ENCODE results near the gene YTHDC1. TPM values are rescaled to one million over a fixed set of nuclear protein-coding genes. Genes with fewer than 3 reads are reported as not detected.

The YTHDC1 gene
- total RNA-seq, 1 experiment from 2014 or later = 23.2 TPM

DNA sequence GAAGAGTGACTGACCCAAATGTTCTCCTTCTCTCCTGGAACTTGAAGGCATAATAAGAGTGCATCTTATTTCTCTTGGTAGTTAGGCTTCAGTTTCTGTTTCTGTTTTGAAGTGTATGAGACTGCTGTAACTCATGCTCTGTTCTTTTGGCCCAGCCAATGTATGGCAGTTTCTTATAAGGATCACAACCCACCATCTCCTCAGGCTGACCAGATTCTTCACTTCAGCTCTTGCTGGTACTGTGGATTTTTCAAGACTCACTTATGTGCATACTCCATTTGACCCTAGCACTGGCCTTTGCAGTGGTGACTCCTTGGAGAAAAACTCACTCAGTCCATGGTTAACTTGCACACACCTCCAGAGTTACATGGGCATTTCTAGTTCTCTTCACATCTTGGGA, 9.6 kb upstream of the YTHDC1 start:
- DNase-seq (ENCODE audit: low read depth) = peak; percentile 26

DNA sequence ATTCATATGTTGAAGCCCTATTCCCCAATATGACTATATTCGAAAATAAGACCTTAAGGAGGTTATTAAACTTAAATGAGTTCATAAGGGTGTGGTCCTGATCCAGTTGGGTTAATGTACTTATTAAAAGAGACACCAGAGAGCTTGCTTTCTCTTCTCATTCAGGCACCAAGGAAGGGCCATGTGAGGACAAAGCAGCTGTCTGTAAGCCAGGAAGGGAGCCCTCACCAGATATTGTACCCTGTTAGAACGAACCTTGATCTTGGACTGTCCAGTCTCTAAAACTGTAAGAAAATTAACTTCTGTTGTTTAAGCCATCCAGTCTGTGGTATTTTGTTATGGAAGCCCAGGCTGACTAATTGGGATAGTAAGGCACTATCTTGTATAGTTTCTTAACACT, 9.1 kb upstream of the YTHDC1 start:
- no peak for DNase-seq (ENCODE audit: low read depth)

DNA sequence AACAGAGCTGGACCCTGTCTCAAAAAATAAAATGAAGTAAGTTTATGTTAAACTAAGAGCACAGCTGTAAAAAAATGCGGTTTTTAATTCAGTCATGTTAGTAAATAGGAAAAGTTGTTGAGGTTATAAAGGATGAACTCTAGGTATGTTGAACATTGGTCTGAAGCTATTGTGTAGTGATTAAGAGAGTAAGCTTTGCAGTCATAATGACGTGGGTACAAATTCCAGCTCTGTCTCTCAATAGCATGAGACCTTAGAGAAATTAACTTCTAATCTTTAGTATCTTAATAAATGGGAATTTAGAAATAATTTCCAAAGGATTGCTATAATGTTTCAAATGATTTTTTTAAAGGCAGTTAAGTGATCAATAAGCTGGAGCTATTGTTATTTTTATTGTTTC, 2.9 kb upstream of the YTHDC1 start:
- DNase-seq (ENCODE audit: low read depth) = no peak

DNA sequence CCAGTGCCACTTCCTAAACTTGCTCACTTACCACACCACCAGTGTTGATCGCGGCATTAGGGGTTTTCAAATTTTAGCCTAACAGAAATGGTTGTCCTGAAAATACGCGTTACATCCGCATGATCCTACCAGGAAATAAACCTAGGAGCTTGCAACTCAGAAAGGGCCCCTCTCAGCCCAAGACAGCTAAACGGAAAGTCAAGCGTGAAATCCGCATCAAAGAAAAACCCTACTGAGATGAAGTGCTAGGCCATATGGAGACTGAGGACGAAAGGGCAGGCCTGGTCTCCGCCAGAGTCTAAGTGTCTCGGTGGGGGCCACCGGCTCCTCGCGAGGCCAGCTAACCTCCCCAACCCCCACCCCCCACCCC, 626 bp downstream of the YTHDC1 start:
- peak; percentile 45 for DNase-seq (ENCODE audit: low read depth)

DNA sequence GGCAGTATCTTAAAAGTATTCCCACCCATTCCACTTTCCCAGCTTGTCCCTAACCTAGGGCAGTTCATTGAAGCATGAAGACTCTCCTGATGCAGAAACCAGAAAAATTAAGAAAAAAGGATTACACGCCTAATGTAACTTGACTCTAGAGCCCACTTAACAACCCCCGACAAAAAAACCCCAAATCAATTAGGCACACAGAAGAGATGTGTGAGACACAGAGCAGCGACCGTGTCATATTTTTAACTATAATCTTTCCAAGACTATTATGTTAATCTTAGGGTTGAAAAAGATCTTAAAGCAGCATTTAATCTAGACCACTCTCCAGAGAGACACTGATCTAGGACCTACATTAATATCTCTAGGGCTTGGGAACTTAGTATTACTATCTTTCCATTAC, 1.3 kb downstream of the YTHDC1 start:
- DNase-seq (ENCODE audit: low read depth) = no peak

DNA sequence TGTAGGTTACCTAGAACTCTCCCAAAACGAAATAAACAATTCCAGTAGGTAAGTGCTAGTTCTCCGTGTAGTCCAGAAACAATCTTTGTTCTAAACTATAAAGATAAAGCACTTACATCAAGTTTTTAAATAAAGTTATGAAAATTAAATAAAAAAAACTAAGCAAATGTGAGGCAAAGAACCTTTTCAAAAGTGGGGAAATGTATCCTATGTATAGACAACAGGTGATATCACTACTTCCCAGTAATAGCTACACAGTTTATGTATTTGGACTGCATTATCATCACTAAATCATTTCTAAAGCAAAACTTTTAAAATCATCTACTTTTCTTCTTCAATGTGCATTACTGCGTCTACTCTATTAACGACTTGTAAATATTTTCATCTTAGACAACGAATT, 2.0 kb downstream of the YTHDC1 start:
- DNase-seq (ENCODE audit: low read depth) = no peak

DNA sequence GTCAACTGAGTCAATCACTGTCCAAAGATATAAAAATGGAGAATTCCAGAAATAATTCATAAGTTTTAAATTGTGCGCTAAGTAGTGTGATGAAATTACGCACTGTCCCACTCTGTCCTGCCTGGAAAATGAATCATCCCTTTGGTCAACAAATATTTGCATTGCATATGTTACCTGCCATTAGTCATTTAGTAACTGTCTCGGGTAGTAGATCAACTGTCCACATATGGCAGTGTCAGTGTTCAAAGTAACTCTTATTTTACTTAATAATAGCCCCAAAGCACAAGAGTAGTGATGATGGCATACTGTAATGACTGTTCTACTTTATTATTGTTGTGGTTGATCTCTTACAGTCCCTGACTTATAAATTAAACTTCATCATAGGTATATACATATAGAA, 3.4 kb downstream of the YTHDC1 start:
- DNase-seq (ENCODE audit: low read depth) = peak; percentile 9

DNA sequence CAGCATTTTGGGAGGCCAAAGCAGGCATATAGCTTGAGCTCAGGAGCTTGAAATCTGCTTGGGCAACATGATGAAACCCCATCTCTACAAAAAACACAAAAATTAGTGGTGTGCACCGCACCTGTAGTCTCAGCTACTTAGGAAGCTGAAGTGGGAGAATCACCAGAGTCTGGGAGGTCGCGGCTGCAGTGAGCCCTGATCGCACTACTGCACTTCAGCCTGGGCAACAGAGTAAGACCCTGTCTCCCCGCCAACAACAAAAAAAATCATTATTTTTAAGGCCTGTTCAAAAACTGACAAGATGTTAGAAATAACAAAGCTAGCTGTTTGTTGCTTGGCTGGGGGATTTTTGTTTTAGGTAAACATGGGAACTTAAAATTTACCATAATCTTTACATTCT, 5.1 kb downstream of the YTHDC1 start:
- DNase-seq (ENCODE audit: low read depth) = no peak

DNA sequence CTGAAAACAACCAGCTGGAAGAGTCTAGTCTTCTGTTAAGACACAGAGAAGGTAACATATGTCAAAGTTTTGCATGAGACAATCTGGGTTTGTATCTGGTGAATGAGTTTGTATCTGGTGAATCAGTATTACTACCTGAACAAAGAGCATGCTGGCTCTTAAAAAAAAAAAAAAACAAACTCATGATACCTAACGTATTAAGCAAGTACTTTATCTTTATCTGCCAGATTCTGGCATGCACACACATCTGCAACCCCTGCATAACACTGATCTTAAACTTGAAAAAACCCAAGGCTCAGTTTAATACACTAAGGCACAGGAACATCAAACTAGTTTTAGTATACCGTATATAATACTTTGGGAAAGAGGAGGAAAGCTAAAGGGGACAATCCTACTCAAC, 5.8 kb downstream of the YTHDC1 start:
- DNase-seq (ENCODE audit: low read depth) = no peak

DNA sequence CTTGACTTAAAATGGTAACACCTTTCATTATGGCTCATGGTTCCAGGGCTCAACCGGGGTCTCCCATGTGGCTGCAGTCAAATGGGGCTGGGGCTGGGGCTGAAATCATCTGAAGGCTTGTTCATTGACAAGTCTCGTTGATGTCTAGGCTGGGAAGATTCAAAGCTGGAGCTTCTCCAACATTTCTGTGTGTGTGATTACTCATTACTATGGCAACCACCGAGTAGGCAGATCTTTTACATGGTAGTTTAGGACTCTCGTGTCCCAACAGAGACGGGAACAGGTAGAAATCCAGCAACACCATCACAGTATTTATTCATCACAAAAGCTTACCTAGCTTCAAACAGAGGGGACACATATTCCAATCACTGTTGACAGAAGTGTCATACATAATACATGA, 7.8 kb downstream of the YTHDC1 start:
- DNase-seq (ENCODE audit: low read depth) = peak; percentile 55

DNA sequence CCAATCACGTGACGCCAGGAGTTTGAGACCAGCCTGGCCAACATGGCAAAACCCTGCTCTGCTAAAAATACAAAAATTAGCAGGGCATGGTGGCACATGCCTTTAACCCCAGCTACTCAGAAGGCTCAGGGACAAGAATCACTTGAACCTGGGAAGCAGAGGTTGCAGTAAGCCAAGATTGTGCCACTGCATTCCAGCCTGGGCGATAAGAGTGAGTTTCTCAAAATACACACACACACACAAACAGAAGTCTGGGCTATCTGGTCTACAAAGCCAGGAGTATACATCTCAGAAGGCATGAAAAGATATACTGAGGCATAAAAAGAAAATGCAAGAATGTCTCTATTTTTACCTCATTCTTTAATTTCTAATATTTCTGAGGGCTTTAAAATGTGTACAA, 11.3 kb downstream of the YTHDC1 start:
- DNase-seq (ENCODE audit: low read depth) = no peak

DNA sequence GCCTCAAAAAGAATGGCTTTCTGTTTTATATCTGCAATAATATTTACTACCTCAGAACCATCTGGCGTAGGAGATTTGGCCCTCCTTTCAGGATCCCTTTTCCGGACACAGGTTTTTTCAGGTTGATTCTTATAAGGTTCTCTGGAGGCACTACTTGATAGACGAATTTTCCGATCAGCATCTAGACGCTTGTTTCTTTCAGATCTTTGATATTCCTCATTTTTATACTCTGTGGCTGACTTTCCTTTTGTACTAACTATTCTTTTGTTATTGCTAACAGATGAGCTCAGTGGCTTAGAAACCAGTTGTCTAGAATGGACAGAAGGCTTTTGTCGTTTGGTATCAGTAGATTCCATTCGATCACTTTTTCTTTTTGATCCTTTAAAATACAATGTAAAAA, 12.4 kb downstream of the YTHDC1 start:
- DNase-seq (ENCODE audit: low read depth) = no peak

DNA sequence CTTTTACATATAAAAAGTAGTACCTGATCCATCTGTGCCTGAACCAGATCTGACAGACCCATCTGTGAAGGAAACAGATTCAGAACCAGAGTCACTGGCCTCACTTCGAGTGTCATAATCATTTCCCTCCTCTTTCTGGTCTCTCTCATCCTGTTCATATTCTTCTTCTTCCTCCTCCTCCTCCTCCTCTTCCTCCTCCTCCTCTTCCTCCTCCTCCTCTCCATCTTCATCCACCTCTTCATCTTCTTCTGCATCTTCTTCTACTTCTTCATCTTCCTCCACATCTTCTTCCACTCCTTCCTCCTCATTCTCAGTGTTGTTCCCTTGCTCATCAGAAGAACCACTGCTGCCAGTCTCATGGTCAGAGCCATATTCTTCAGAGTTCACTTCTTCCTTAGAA, 12.9 kb downstream of the YTHDC1 start:
- no peak for DNase-seq (ENCODE audit: low read depth)

DNA sequence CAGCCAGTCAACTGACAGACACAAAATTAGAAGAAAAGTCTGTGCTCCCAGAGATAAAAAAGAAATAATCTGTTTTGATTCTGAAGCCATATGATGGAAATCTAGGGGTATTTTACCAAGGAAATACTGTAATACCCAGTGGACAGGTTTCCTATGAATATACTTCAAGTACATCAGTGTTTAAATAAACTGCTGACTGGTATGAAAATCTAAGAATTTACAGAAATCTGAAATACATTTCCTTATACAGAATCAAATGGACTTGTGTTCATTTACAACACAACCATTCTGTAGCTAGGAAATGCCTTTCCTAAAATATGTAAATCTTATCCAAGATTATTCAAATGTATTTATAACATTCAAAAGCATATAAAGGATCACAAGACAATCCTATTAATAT, 13.4 kb downstream of the YTHDC1 start:
- no peak for DNase-seq (ENCODE audit: low read depth)

DNA sequence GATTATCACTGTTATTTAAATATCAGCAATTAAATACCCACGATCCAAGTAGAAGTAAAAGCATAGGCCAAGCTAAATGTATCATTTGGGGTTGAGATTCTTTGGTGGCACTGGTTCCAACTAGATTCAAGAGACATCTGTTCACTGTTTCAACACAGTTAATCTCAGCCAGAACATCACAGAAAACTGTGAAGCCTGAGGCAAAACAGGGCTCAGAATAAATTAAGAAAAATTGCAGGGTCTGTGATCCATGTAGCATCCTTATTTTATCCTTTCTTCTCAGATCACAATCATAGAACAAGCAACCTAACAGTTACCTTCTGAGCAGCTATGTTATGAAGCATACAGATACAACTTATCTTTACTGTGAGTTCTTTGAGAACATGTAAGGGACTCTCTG, 23.7 kb downstream of the YTHDC1 start:
- DNase-seq (ENCODE audit: low read depth) = no peak

DNA sequence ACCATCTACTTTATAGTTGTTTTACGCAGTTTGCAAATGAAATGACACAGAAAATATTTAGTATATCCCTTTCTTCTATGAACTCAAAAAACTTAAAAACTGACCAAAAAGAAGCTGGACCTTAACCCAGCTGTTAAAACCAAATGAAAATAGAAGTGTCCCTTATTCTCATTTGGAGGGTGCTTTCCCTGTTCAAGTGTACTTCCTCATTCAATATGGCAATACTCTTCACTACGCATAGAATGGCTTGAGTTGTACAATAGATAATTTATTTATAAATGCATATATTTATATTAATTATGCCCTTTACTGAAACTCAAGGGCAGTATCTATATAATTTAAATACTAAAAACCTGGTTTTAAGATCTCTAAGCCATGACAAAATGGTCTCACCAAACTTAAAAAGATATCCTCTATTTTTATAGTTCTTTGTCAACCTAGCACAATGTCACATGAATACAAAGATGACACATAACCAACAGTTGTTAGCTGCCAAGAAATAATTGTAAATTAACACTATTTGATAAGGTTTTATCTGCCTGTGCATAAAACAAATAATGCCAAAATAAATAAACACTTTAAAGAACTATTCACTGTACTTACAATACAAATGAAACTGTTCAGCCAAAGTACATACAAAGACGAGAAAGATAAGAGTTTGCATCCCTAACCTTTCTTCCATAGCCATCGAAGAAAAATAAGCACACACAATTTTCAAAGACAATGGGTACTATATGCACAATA, 25.2 kb downstream of the YTHDC1 start:
- DNase-seq (ENCODE audit: low read depth) = no peak

DNA sequence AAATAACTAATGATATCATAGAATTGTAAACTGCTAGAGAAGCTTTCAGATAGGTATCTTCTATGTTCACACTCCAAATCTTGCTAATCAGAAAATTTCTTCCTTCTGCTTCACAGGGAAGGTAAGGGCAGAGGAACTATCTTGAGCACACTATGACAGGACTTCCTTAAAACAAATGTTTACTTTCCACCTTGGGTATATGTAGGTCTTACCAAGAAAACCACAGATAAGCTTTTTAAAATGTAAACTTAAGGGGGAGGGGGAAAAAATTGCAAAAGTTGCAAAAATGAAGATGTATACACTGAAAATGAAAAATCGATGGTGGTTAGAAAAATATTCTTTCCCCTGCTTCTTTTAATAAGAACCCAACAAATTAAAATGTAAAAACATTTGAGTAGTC, 30.9 kb downstream of the YTHDC1 start:
- no peak for DNase-seq (ENCODE audit: low read depth)

DNA sequence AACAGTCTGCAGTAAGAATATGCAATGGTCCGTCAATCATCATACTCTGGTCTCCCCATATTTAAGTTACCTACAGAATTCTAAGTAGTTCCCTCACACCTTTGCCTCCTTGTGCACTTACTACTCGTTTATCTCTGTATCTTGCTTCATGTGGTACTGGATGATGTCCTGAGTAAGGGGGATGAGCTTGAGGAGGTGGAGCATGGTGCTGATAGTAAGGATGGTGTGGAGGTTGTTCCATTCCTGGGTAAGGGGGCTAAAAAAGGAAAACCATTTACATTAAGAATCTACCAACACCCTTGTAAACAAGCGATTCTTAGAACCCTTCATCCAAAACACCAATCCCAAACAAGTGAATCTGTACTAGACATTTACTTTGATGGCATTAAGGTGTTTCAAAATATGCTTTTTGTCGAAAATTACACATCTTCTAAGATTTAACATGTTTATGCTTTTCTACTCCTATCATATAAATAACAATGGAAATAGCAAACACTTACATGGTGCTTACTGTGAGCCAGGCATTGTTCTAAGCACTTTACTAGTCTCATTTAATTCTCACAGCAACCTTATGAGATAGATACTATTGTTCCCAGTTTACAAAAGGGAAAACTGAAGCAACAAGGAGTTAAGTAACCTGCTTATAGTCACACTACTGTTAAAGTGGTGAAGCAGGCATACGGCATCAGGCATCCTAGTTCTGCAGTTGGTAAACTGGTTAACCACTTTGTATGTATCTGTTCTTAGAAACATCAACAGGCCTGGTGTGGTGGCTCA, 33.5 kb downstream of the YTHDC1 start:
- DNase-seq (ENCODE audit: low read depth) = no peak

DNA sequence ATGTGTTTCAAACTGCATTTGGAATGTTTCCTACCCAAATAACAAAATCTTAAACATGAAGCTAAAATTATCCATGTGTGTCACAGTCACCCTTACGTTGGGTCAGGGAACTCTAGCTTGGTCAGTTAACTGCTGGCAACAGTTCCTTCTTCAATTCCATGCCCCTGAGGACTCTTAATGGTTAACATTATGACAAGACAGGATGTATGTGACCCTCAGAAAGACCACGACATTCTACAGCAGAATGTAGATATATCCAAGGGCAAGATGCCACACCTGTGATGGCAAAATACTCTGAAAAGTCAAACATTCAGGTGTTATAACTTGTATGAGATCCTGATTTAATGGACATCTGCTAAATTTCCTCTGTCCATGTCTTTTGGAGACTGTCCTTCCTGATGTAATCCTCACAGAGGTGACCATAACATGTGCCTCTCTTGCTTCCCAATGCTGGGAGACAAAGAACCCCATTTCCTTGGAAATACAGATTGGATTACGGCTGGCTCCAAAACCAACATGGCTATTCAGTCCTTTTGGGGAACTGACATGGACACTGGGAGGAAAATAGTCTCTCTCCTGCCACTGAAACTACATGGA, 39.1 kb downstream of the YTHDC1 start:
- DNase-seq (ENCODE audit: low read depth) = no peak

DNA sequence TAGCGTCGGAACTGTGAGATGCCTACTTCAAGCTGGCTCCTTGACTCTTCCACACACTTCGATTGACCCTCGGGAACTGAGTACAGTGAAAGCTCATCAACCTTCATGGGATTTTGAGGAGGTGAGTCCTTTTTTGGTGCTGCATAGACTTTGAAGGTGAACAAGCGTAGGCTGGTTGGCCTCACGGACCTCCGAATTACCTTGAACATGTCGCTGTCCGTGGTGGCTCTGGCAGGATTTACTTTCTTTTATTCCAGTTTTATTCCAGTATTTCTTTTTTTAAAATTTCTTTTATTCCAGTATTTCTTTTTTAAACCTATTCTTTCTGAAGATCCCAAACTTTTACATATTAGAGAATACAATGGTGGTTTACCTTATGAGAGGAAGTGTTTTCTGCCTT, 45.2 kb downstream of the YTHDC1 start:
- DNase-seq (ENCODE audit: low read depth) = no peak

DNA sequence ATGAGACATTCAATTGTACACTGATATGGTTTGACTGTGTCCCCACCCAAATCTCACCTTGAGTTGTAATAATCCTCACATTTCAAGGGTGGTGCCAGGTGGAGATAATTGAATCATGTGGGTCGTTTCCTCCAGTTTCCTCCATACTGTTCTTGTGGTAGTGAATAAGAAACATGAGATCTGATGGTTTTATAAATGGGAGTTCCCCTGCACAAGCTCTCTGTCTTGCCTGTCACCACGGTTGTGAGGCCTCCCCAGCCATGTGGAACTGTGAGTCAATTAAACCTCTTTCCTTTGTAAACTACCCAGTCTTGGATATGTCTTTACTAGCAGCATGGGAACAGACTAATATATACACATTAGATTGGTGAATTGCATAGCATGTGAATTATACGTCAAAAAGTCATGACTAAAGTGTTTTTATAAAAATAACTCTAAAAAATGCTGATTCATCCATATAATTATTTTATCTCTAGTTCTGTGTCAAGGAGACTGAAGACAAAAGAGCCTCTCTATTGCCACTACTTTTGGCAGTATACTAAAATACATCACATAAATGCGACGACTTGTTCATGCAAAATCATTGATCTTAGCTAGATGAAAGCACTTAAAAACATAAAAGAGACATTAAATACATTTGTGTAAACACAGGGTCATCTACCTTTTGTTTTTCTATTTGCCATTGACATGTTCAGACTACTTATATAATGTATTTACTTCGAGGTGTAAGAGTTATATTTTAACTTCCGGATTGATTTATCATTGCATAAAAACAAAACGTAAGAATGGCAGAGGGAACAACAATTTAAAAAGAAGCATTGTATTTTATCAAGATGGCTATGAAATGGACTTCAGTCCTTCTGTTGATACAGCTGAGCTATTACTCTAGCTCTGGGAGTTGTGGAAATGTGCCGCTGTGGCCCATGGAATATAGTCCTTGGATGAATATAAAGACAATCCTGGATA, 50.1 kb downstream of the YTHDC1 start:
- DNase-seq (ENCODE audit: low read depth) = peak; percentile 1

DNA sequence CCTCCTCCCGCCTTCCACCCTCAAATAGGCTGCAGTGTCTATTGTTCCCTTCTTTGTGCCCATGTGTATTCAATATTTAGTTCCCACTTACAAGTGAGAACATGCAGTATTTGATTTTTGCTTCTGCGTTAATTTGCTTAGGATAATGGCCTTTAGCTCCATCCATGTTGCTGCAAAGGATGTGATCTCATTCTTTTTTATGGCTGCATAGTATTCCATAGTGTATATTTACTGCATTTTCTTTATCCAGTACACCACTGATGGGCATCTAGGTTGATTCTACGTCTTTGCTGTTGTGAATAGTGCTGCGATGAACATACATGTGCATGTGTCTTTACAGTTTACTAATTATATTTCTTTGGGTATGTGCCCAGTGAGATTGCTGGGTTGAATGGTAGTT, 52.8 kb downstream of the YTHDC1 start:
- no peak for DNase-seq (ENCODE audit: low read depth)

Measured in RPMI7951 (cell line).